Activated CD4-positive, alpha-beta T cell treated with anti-CD3 and anti-CD28 coated beads, Interleukin-2, amount 50 U/mL, for 48 hours (primary cell): ENCODE results near the gene CD52.
"Not testable (repeated sequence)": the region's sequence is repeated elsewhere in the genome, so short reads cannot be mapped to it uniquely, and the experiment has no call there.

Source experiments
- DNase-seq, 2 experiments: peaks; one replicate each; pipeline ENCODE4 v3.0.0-alpha.2; 2020

The CD52 gene

DNA sequence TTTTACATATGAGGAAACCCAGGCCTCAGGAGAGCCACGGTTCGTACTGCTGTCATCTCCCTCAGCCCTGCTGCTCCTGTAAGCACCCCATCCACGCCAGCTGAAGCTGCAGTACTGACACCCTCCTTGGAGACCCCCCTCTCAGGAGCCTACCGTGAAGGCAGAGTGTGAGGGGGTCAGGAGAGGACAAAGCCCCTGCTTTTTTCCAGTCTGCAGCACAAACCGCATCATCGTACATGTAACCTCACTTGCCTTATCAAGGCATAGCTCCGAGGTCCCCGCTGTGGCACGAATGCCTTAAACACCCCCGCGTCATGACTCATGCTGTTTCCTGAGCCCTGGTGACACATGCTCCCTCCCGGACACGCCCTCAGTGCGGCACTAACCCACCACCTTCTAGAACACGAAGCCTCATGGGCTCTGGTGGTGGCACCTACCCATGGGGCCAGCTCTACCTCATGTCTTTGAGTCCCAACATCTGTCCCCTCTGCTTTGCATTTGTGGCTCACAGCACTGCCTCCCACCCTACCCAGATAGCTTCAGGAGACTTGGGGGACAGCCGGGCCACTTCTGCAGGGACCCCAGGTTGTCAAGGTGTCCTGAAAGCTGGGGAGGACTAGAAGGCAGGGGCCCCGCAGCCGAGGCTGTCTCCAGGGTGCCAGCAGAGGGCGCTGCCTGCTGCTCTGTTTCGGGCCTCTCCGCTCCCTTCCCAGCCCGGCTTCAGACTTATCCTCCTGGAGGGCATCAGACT, 33.0 kb upstream of the CD52 start:
- DNase-seq = peak; percentile 96 to 97

DNA sequence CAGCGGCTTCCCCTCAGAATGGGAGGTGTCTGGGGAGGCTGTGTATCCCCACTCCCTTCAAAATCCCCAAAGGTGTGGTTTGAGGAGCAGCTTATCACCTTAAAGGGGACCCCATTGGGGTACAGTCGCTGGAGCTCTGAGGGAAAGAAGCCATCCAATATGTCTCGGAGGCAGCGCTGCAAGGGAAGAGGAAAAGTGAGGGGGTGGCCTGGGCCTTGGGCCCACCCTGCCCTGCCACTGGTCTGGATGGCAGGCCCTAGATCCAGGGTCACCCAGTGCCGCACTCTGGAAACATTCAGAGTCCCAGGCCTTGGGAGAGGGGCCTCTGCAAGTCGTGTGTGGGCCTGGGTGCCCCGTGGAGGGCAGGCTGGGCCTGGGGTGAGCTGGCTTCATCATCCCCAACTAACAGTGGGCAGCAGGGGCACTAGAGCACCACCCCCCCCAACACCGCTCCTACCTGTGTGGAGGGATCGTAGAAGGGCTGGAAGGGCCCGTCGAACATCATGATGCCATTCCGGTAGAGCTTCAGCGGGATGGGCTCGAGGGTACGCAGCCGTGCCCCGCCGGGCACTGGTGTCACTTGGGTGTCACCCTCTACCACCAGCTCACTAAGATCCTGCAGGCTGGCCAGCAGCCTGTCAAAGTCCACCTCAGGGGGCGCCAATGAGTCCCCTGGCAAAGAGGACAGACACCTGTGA, 32.2 kb upstream of the CD52 start:
- peak; percentile 67 to 74 for DNase-seq

DNA sequence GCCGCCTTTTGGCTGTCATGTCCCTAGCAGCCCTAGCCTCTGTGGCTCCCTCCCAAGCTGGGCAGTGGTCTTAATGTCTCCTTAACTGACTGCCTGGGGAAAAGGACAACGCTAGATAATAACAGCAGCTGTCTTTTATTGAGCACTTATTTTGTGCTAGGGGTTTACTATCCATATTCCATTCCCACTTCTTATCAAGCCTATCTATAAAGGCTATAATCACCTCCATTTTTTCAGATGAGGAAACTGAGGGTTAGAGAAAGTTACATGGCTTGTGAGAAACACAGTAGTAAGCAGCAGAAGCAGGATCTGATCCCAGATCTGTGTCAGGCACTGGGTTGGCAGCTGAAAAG, 31.7 kb upstream of the CD52 start:
- DNase-seq = no peak

DNA sequence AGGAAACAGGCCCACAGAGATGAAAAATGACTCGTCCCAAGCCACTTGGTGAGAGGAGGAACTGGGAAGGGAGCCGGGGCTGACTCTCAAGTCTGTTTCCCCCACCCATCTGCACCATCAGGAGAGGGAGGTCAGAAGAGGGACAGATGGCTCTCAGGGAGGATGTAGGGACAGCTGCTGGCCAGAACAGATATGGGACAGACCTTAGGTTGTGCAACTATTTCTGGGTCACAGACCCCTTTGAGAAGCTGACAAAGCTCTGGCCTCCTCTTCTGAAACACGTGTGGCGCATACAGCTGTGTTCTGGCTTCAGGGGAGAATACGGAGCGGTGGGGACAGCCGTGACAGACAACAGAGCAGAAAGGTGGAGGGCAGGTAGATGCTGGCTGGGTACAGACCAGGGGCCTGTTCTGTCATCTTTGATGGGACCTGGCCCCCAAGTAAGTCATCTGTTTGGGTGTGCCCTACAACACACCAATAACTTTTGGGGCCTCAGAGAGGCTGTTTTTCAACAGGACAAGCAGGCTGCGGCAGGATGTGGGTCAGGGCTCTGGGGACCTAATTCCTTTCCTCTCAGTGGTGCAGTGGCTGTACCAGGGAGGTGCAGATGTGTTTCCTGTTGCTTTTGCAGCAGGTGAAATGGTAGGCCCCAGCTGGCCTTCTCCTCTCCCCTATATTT, 30.6 kb upstream of the CD52 start:
- DNase-seq = peak; percentile 72 to 77

DNA sequence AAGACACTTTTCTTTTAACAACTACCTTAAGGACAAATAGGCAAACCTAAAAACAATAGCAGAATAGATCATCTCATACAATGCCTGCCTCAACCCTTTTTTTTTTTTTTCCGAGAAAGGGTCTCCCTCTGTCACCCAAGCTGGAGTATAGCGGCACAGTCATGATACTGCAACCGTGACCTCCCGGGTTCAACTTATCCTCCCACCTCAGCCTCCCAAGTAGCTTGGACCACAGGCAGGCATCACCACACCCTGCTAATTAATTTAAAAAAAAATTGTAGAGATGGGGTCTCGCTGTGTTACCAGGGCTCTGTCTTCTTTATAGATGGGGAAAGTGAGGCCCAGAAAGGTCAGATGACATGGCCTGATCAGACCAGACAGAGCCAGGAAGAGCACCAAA, 29.9 kb upstream of the CD52 start:
- DNase-seq = peak in 1 of 2 experiments; percentile 8

DNA sequence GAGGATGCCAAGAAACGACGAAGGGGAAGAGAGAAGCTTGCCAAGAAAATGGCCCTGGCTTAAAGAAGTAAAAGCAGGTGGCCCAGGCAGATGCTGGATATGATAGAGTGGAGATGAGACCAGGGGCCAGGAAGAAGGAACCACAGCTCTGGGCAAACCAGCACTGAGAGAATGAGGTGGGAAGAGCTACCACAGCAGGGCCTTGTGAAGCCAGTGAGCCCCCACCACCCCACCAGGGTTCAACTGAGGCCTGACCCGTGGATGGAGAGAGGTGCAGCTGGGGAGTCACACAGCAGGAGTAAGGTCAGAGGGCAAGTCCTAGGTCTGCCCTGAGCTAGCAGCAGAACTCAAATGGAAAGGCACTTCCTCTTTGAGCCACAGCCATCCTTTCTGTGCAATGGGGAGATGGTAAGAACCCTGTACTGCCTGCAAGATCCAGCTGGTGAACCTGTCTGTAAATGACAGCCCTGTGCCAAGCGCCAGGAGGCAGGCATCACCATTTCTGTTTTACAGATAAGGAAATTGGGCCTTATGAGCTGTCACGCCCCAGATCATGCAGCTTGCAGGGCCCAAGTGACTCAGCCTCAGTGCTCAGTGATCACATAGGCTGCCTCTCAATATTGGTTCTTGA, 29.3 kb upstream of the CD52 start:
- DNase-seq = peak; percentile 75 to 83

DNA sequence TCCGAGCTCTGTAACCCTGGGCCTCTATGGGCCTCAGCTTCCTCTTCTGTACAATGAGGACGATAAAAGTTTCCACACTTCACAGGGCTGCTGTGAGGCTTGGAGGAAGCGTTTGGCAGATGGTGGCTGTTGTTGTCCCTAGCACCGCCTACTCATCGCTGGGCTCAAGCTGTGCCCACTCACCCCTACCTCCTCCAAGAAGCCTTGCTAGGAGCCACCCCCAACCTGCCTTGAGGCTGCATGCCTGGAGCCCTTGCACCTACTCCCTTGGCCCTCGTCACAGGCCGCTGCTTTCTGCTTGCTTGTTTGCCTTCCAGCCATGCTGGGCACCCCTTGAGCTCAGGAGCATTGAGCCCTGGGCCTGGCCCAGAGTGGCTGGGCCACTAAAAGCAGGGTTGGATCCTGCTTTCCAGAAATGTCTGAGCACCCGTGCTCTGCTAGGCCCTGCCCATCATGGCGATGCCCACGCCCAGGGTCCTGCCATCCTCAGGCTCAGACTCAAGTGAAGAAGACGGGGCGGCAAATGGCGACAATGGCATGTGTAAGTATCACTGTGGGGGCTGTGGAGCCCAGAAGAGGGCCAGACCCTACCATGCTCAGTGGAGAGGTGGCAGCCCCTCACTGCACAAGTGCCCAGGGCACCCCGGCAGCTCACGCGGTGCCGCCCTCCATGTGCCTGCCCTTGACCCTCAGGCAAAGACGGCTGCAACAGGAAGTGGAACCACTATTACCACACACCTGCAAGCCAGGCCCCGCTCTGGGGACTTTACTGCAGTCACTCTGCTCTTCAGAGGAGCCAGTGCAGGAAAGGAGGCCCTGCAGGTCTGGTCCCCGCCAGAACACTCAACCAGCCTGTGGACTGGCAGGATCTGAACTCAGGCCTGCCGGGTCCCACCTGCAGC, 28.3 kb upstream of the CD52 start:
- peak; percentile 41 to 47 for DNase-seq

DNA sequence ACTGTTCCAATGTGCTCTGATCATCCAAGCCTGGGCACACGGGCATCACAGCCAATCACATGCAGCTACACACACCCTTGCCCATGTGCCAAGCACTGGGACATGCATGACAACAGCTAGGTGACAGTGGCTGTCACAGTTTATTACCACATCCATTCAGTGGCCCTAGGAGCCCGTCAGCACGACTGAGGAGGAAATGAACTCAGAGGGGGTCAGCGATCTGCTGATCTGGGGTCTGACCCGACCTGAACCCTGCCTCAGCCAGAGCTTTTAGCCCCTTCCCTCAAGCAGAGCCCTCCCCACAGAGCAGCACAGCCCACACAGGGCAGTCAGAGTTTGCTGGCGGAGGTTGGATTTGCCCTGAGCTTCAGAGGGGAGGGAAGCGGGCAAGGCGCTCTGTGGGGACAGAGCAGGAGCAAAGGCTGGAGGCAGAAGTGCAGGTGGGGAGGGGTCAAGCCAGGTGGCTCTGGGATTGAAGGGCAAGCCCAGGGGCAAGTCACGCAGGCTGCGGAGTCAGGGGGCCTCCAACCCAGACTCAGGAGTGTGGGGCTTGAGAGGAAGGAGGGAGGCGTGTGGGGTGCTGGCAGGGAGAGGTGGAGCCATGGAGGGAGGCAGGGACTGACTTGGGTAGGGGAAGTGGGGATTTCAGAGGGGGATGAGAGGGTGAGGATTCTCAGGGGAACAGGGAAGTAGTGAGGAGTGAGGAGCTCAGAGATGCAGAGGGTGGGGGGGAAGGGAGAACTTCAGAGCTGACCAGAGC, 27.5 kb upstream of the CD52 start:
- DNase-seq = peak in 1 of 2 experiments; percentile 15

DNA sequence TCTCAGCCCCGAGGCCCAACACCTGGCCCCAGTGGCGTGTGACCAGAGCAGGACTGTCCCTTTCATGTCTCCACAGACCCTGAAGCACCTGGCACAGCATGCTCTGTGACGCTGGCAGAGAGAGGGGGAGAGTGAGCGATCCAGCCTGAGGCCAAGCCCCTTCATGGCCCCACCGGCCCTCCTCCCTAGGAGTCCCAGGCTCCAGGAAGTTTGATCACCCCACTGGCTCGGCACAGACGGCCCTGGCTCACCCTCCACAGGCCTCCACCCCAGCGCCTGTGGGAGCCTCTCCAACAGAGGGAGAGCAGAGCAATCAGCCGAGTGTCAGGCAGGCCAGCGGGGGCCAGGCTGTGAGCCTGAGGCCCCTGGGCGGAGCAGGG, 26.9 kb upstream of the CD52 start:
- DNase-seq = no peak

DNA sequence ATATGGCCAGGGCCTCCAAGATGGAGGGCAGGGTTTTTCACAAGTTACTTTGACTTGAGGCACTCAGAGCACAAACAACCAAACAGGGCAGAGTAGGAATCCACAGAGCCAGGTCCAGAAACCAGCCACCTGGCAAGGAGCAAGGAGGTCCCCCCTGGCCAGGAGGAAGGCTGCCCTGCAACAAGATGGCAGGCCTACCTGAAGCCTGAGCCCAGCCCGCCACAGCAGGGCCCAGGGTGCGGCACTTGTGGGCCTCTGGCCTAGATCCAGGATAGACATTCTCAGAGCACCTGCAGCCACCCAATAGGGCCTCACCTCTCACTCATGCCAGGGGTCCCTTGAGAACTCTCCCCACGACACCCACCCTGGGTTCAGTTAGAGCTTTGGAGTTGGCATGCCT, 26.3 kb upstream of the CD52 start:
- no peak for DNase-seq

DNA sequence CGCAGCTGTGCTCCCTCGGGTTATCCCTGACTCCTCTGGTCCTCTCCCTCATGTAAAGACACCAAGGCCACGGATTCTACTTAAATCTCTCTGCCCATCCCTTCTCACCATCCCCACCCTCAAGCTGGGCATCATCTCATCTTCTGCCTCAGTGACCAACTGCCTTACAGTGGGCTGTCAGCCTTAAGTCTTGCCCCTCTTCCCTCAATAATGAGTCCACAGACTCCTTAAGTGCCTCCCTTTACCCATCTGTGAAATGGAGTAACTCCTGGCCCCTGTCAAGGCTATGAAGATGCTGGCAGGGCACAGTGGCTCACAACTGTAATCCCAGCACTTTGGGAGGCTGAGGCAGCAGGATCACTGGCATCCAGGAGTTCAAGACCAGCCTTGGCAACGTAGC, 25.8 kb upstream of the CD52 start:
- no peak for DNase-seq

DNA sequence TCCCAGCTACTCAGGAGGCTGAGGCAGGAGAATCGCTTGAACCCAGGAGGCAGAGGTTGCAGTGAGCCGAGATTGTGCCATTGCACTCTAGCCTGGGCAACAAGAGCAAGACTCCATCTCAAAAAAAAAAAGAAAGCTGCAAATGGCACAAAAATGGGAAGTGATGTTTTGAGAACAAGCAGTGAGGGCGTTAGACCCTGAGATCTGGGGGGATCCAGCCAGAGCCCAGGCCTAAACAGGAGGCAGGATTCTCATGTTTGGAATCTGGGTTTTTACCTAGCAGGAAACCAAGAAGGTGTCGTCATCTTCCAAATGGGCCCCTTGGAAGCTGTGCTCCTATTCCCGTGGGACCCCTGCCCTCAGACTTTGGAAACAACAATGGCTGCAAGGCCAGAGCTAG, 25.0 kb upstream of the CD52 start:
- DNase-seq = not testable (repeated sequence)

DNA sequence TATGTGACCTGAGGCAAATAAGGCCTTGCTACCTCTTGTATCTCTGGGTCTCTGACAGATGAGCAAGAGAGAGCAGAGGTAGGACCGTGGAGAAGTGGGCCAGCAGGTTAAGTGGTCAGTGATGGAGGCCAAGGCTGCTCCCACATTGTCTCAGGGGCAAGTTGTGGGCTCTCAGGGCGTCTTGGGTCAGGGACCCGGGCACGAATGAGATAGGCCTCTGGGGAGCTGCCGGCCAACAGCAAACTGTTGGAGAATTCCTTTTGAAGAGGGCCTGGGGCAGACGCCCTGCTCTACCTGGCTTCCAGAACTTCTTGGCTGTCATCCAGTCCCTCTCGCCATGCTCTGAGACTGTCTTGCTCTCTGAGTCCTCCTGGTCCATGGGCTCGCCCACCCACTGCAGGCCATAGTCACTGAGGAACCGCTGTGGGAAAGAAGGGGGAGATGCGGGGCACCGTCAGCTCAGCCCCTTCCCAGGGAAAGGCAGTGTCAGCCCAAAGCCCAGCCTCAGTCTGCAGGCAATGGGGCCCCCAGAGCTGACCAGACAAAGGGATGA, 23.8 kb upstream of the CD52 start:
- DNase-seq = no peak

DNA sequence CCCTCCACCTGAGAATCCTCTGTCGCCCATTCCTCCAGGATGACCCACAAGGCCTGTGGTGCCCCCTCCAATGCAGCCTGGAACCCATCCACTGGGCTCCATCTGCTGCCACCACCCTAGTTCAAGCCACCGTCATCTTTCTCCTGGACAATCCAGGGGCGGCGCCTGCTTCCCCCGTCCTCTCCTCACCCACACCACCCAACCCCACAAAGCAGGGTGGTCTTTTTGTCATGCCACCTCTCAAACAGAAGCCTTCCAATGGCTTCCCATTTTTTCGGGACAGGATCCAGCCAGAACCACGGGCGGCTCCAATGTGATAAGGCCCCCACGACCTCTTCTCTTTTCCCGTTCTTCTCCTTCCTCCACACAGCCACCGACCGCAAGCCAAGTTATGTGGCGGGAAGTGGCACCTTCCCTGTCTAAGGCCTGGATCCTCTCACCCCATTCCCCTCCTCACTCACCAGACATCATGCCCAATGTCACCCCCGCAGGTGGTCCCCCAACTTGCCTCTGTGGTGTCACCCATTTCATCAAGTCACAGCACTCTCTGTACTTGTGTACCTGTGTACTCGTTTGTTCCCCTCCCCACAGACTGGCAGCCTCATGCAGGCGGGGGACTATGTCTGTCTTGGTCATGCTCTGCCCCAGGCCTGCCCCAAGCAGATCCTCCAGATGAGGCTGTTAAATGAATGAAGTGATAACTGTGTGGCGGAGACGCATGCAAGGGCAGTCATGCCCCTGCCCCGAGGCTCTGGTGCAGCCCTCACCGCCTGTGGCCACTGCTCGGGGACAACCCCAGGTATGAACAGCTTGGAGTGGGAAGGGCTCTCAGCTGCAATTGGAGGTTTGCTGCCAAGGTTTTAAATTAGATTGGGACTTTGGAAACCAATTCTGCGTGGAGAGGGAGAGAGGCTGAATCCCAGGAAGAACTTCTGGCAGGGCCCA, 22.3 kb upstream of the CD52 start:
- DNase-seq = no peak

DNA sequence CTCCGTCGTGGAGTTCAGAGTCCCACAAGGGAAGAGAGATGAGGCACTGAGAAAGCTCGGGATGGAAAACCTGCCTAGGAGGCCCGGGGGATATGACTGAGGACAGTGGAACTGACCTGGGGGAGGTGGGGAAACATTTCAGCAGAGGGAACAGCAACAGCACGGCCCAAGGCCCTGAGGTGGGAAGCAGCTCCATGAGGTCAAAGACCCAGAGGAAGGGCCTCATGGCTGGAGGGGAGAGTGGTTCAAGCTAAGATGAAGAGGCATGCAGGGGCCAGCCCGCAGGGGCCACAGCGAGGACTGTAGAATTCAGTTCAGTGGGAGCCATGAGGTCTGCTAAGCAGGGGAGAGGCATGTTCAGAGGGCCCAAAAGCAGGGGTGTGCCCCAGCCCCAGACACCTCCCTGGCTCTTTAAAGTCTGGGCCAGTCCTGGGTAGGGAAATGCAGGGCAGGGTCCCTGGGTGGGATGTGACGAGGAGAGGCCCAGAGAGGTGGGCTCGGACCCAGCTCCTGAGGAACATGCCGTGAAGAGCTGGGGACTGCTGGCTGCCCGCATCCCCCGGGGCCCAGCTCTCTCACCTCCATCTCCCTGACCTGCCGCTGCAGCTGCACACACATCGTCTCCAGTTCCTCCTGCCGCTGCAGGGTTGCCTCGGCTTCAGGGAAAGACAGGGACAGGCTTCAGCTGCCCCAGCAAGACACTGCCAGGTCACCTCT, 21.3 kb upstream of the CD52 start:
- DNase-seq = no peak

DNA sequence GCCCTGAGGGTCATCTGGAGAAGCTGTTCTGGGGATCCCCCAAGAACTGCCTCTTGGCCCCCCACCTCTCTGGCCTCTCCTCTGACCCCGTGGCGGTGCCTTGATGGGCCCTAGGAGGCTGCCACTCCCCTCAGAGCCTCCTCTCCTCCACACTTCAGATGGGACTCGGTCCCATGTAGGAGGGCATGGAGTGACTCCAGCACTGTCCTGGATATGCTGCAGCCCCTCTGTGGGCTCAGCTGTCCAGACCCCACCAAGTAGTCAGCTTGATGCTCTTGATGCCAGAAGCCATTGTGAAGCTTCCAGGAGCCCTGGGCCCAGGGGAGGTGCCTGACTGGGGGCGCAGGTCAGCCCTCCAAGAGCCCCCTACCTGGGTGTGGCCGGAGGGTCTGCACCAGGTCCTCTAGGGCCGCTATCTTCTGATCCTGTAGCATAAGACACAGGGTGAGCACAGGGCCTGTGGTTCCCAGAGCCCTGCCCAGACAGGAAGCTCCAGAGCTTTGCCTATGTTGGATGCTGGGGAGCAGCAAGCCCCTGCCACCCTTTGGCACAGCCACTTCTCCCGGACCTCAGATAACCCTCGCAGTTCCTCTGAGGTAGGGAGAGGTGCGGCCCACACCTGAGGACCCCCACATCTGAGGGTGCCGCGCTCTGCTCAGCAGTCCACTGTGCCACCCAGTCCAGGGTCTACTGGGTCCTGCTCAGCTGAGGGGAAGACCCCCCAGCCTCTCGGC, 20.5 kb upstream of the CD52 start:
- DNase-seq = no peak

DNA sequence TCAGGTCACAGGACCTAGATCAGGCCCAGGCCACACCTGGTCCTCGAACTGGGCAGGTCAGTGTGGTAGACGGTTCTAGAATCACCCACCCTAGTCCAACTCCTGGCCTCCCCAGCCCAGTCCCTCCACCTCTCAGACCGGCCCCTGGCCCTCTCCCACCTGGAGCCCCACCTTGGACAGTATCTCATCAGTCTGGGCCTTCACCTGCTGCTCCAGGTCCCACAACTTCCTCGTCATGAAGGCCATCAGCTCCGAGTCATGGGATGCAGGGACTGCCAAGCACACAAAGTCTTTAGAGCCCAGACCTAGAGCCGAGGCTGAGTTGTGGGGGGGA, 20.0 kb upstream of the CD52 start:
- DNase-seq = no peak

DNA sequence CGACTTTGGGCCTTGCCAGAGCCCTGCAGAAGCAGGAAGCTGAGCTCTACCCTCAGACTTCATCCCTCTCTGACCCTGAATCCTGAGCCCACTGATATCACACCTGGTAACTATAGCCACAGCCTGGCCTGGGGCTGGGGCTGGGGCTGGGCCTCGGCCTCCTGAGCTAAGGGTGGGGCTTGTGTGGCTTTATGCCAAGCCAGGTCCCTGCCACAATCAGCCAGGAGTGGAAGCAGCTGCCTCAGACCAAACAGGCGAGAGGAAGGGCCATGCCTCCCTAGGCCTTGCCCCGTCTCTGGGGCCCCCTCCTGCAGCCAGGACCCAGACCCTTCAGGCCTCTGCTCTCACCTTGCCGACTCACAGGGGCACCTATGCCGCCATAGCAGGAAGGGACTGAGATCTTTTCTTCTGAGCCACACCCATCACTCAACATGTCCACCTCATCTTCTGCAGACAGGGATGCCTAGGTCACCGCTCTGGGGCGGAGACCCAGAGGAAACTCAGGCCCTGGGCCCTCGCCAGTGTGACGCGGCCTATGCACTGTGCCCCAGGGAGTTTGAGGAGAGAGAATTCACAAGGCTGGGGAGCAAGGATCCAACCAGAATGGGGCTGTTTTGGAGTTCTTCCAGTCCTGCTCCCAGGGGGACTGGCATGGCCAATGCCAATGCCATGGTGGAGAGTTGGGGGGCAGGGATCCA, 17.0 kb upstream of the CD52 start:
- no peak for DNase-seq
